ENCODE data around the gene KANK4. TPM values are rescaled to one million over a fixed set of nuclear protein-coding genes. Genes with fewer than 3 reads are reported as not detected.

KANK4 gene
- total and polyA plus RNA-seq, 9 donors, result 0.05 to 0.83 (median 0.19) TPM; not detected in 1

DNA sequence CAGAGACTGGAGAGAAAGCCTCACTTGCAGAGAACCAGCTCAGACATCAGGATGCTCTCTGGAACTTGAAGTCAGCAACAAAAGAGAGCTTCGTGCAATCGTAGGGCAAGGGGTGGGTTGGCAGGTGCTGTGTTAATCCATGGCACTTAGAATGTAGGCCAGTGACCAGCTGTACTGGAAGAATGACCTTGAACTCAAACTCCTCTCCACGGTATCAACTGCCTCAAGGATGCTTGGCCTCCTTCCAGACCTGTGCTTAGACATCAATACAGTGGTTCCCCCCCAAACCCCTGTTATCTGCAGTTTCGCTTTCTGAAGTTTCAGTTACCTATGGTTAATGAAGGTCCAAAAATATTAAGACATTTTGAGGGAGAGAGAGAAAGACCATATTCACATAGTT lies 6.5 kb downstream of the KANK4 start:
- Histone ChIP-seq H3K27me3 (no peaks in the 10 kb centered on the region), H3K4me3 (no peak overlapping the region), H3K9me3 (no peaks in the 10 kb centered on the region), H3K4me1 (ENCODE audit: insufficient read depth) (no peaks in the 10 kb centered on the region), H3K27ac (no peak overlapping the region), H3K36me3 (no peaks in the 10 kb centered on the region)
- 15 to 53% (median 24%) methylated on average over 4 of the region's 4 CpGs for WGBS, 3 donors
- no peak for DNase-seq
- TF ChIP-seq POLR2A (IDR thresholded peaks at IDR 0.05), result no peak
- TF ChIP-seq EP300 (IDR thresholded peaks at IDR 0.05), result no peak
- TF ChIP-seq, protein P1, sequence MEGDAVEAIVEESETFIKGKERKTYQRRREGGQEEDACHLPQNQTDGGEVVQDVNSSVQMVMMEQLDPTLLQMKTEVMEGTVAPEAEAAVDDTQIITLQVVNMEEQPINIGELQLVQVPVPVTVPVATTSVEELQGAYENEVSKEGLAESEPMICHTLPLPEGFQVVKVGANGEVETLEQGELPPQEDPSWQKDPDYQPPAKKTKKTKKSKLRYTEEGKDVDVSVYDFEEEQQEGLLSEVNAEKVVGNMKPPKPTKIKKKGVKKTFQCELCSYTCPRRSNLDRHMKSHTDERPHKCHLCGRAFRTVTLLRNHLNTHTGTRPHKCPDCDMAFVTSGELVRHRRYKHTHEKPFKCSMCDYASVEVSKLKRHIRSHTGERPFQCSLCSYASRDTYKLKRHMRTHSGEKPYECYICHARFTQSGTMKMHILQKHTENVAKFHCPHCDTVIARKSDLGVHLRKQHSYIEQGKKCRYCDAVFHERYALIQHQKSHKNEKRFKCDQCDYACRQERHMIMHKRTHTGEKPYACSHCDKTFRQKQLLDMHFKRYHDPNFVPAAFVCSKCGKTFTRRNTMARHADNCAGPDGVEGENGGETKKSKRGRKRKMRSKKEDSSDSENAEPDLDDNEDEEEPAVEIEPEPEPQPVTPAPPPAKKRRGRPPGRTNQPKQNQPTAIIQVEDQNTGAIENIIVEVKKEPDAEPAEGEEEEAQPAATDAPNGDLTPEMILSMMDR (IDR thresholded peaks at IDR 0.05), result no peak
- intact Hi-C loops (cut with DNase I), result no loop called here

DNA sequence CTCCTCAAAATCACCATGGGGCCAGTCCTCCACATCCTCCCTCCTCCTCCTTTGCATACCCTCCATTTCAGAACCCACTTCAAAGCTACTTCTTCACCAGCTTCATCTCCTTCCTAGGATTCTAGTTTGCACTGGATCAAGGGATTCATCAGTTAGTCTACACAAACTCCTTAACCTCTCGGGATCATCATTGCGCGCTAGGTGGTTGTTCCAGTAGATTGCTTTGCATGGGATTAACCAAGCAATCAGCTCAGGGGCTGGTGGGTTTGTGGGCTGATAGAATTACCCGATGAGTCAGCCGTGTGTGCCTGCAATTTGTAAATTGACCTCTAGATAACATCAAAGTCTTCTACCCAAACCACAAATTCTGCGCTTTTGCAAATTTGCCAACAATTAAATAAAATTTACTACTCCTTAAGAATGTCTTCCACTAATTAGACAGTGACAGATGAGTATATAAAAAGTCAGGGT lies 7.7 kb downstream of the KANK4 start:
- TF ChIP-seq POLR2A (IDR thresholded peaks at IDR 0.05), result no peak
- no peak for TF ChIP-seq EP300 (IDR thresholded peaks at IDR 0.05)
- TF ChIP-seq, protein P1 (IDR thresholded peaks at IDR 0.05), result no peak

GRCh38 chr1:62309906-62310305 lies 9.3 kb downstream of the KANK4 start:
- 84 to 91% (median 85%) methylated on average over 7 of the region's 7 CpGs for WGBS, 3 donors
- H3K4me1 ChIP-seq (ENCODE audit: insufficient read depth), result no peaks in the 10 kb centered on the region
- H3K36me3 ChIP-seq, result no peaks in the 10 kb centered on the region
- intact Hi-C loops (cut with DNase I), result no loop called here
- no peaks in the 10 kb centered on the region for H3K9me3 ChIP-seq
- TF ChIP-seq POLR2A (IDR thresholded peaks at IDR 0.05) (no peak), EP300 (IDR thresholded peaks at IDR 0.05) (no peak)
- TF ChIP-seq, protein P1 (IDR thresholded peaks at IDR 0.05), result no peak
- no peak overlapping the region for H3K27ac ChIP-seq
- no peak for DNase-seq
- H3K4me3 ChIP-seq, result no peak overlapping the region
- no peaks in the 10 kb centered on the region for H3K27me3 ChIP-seq

More for the DNA sequence above, 7.7 kb downstream of the KANK4 start:
- Histone ChIP-seq H3K4me1 (ENCODE audit: insufficient read depth) (no peaks in the 10 kb centered on the region), H3K27me3 (no peaks in the 10 kb centered on the region), H3K27ac (no peak overlapping the region), H3K4me3 (no peak overlapping the region), H3K36me3 (no peaks in the 10 kb centered on the region), H3K9me3 (no peaks in the 10 kb centered on the region)
- intact Hi-C loops (cut with DNase I), result no loop called here
- DNase-seq, result no peak
- 63 to 70% (median 65%) methylated on average over 6 of the region's 6 CpGs for WGBS, 3 donors

- Histone ChIP-seq H3K4me3 (no peak overlapping the region), H3K9me3 (no peaks in the 10 kb centered on the region), H3K4me1 (ENCODE audit: insufficient read depth) (no peaks in the 10 kb centered on the region), H3K27ac (no peak overlapping the region), H3K36me3 (no peaks in the 10 kb centered on the region), H3K27me3 (no peaks in the 10 kb centered on the region)
- no peak for DNase-seq
- WGBS, 3 donors, result 51 to 60% (median 57%) methylated on average over 3 of the region's 3 CpGs
- intact Hi-C loops (cut with DNase I), result no loop called here
- TF ChIP-seq EP300 (IDR thresholded peaks at IDR 0.05), result no peak
- TF ChIP-seq, protein P1 (IDR thresholded peaks at IDR 0.05), result no peak
- TF ChIP-seq POLR2A (IDR thresholded peaks at IDR 0.05), result no peak
These were observed 10.6 kb downstream of the KANK4 start for GRCh38 chr1:62308606-62309005.
